AG04450 (cell line): ENCODE measurements around the gene CNTD1. TPM values are rescaled to one million over a fixed set of nuclear protein-coding genes. Genes with fewer than 3 reads are reported as not detected.

Experiments used
- CTCF ChIA-PET: fragments of 300-600, 350-600 bp; formaldehyde crosslinking; extraction: SDS; loops from one replicate; lab custom pipeline; 2022; ENCODE audit warnings: antibody characterized with exemption, inconsistent platforms; lab: Charles Lee
- POLR2A ChIA-PET: fragments of 350-600 bp; formaldehyde crosslinking; extraction: SDS; loops from one replicate; lab custom pipeline; 2021; ENCODE audit warnings: antibody characterized with exemption, inconsistent platforms; lab: Yijun Ruan, JAX
- DNase-seq: peaks from one replicate; pipeline ENCODE4 v3.0.0-alpha.2; 2011; ENCODE audit warnings: low read depth, low spot score
- H3K27ac ChIP-seq: one replicate; pipeline ENCODE4 v1.5.1; 2012; ENCODE audit warnings: low read depth, low read length, control low read depth
- H3K27me3 ChIP-seq: one replicate; pipeline ENCODE4 v1.6.0; 2012; ENCODE audit warnings: low read length; ENCODE audit not compliant: control insufficient read depth, insufficient read depth
- H3K4me3 ChIP-seq: 2 replicates; pipeline ENCODE4 v1.5.1; 2011; ENCODE audit warnings: mild to moderate bottlenecking, low read depth, low read length, control low read depth
- H3K9me3 ChIP-seq: 2 replicates; pipeline ENCODE4 v1.5.1; 2012; ENCODE audit warnings: low read length; ENCODE audit not compliant: control insufficient read depth, insufficient read depth
- CTCF ChIP-seq: IDR thresholded peaks from 2 replicates; pipeline ENCODE4 v1.5.1; 2011; ENCODE audit warnings: low read depth, low read length, control low read depth, inconsistent platforms
- polyA plus RNA-seq: library from polyadenylated mRNA; depleted of rRNA; stranded (reverse); fragments of >200 nt; gene quantifications from 2 replicates; pipeline ENCODE4 v1.2.3, GENCODE V29; 2011

CNTD1 gene
- polyA plus RNA-seq, 1 experiment: 0.09 TPM

- H3K27ac ChIP-seq: no peak overlapping the region
- CTCF ChIA-PET: interaction anchor here (0.6 to 3.4 kb wide), 18 partner anchors 8 to 178 kb away, joined by 3 to 15 read pairs (median 4); no protein-coding TSS in a partner anchor
Observed at GRCh38 chr17:42819939-42820535, 21.4 kb downstream of the CNTD1 start.

GRCh38 chr17:42821176-42821575, 22.5 kb downstream of the CNTD1 start:
- no peak for TF ChIP-seq CTCF
- Histone ChIP-seq H3K27ac (no peak overlapping the region), H3K4me3 (no peak overlapping the region), H3K27me3 (no peaks in the 10 kb centered on the region), H3K9me3 (no peaks in the 10 kb centered on the region)
- POLR2A ChIA-PET: interaction anchor here (1.2 kb wide), 1 partner anchor 12 kb away, joined by 3 read pairs; no protein-coding TSS in a partner anchor
- no peak for DNase-seq
- CTCF ChIA-PET: interaction anchor here (0.8 to 1.7 kb wide), 8 partner anchors 11 to 243 kb away, joined by 3 to 10 read pairs (median 4); no protein-coding TSS in a partner anchor

More at GRCh38 chr17:42819939-42820535, 21.4 kb downstream of the CNTD1 start:
- Histone ChIP-seq H3K4me3 (no peak overlapping the region), H3K9me3 (no peaks in the 10 kb centered on the region), H3K27me3 (no peaks in the 10 kb centered on the region)
- TF ChIP-seq CTCF: peak; percentile 76
- POLR2A ChIA-PET: no interaction called here
- no peak for DNase-seq

- H3K4me3 ChIP-seq: no peak overlapping the region
- no peaks in the 10 kb centered on the region for H3K27me3 ChIP-seq
- ChIA-PET POLR2A (no interaction called here), CTCF (no interaction called here)
- no peak for TF ChIP-seq CTCF
- DNase-seq: no peak
- H3K9me3 ChIP-seq: no peaks in the 10 kb centered on the region
- H3K27ac ChIP-seq: no peak overlapping the region
Observed at GRCh38 chr17:42827472-42827871, 28.8 kb downstream of the CNTD1 start.

GRCh38 chr17:42830971-42831370, 32.3 kb downstream of the CNTD1 start:
- no peaks in the 10 kb centered on the region; the same call in 1 of the 2 replicates for H3K9me3 ChIP-seq
- DNase-seq: no peak
- ChIA-PET POLR2A (no interaction called here), CTCF (interaction anchor here (1.5 to 2.9 kb wide), 2 partner anchors 12 kb away, joined by 3 to 8 read pairs; no protein-coding TSS in a partner anchor)
- H3K27me3 ChIP-seq: no peaks in the 10 kb centered on the region
- H3K4me3 ChIP-seq: no peak overlapping the region
- no peak for TF ChIP-seq CTCF
- H3K27ac ChIP-seq: no peak overlapping the region
